Keratinocyte (primary cell): Measurements from ENCODE around the gene GFRA3. TPM values are rescaled to one million over a fixed set of nuclear protein-coding genes. Genes with fewer than 3 reads are reported as not detected.

Experiments used
- DNase-seq: peaks from one replicate; pipeline ENCODE4 v3.0.0-alpha.2; 2011; ENCODE audit warnings: low read depth, missing footprints, low spot score
- FAIRE-seq: peaks from 2 replicates; lab custom pipeline; 2011; peaks lifted over from hg19 to GRCh38; lab: Jason Lieb, UNC
- H2AFZ ChIP-seq: 2 replicates; pipeline ENCODE4 v1.6.0; 2012; ENCODE audit warnings: low read length, control low read depth, inconsistent platforms; ENCODE audit not compliant: control insufficient read depth
- H3K27ac ChIP-seq: 2 replicates; pipeline ENCODE4 v1.5.1; 2011; ENCODE audit warnings: low read length; ENCODE audit not compliant: control insufficient read depth, insufficient read depth
- H3K27me3 ChIP-seq: 3 replicates; pipeline ENCODE4 v1.6.0; 2011; ENCODE audit warnings: low read length; ENCODE audit not compliant: control insufficient read depth, insufficient read depth; ENCODE audit errors: extremely low read depth
- H3K36me3 ChIP-seq, 2 experiments: 2 replicates in 1 of 2; 3 replicates in 1 of 2; pipeline ENCODE4 v1.5.1; 2011; ENCODE audit warnings: low read length in 2 of 2, mild to moderate bottlenecking in 1 of 2; ENCODE audit not compliant: control insufficient read depth in 2 of 2, insufficient read depth in 2 of 2; ENCODE audit errors: extremely low read depth in 1 of 2
- H3K4me1 ChIP-seq: 3 replicates; pipeline ENCODE4 v1.5.1; 2011; ENCODE audit warnings: low read length; ENCODE audit not compliant: control insufficient read depth, insufficient read depth; ENCODE audit errors: extremely low read depth
- H3K4me2 ChIP-seq: 3 replicates; pipeline ENCODE4 v1.6.0; 2011; ENCODE audit warnings: low read depth, low read length; ENCODE audit not compliant: control insufficient read depth, insufficient read depth; ENCODE audit errors: extremely low read depth
- H3K4me3 ChIP-seq, 3 experiments: fragments of 200-600 bp in 1 of 3; sonication (generic) in 1 of 3; 2 replicates in 2 of 3; 3 replicates in 1 of 3; pipeline ENCODE4 v1.5.1; 2011 to 2016; ENCODE audit warnings: low read length in 3 of 3, mild to moderate bottlenecking in 3 of 3, control low read depth in 2 of 3, inconsistent platforms in 1 of 3, low read depth in 1 of 3, mixed read lengths in 1 of 3, mixed run types in 1 of 3, moderate library complexity in 1 of 3; ENCODE audit not compliant: control insufficient read depth in 2 of 3, insufficient read depth in 2 of 3; ENCODE audit errors: extremely low read depth in 1 of 3
- H3K79me2 ChIP-seq: 2 replicates; pipeline ENCODE4 v1.6.0; 2012; ENCODE audit warnings: low read length; ENCODE audit not compliant: control insufficient read depth, insufficient read depth
- H3K9ac ChIP-seq: 3 replicates; pipeline ENCODE4 v1.6.0; 2011; ENCODE audit warnings: low read length; ENCODE audit not compliant: control insufficient read depth, insufficient read depth; ENCODE audit errors: extremely low read depth
- H3K9me1 ChIP-seq: 3 replicates; pipeline ENCODE4 v1.6.0; 2011; ENCODE audit warnings: low read length; ENCODE audit not compliant: control insufficient read depth, insufficient read depth; ENCODE audit errors: extremely low read depth
- H3K9me3 ChIP-seq: 2 replicates; pipeline ENCODE4 v1.5.1; 2012; ENCODE audit warnings: low read depth, low read length; ENCODE audit not compliant: control insufficient read depth
- H4K20me1 ChIP-seq: 3 replicates; pipeline ENCODE4 v1.6.0; 2011; ENCODE audit warnings: low read length; ENCODE audit not compliant: control insufficient read depth, insufficient read depth; ENCODE audit errors: extremely low read depth
- CTCF ChIP-seq, 3 experiments: IDR thresholded peaks in 1 of 3; conservative IDR thresholded peaks in 1 of 3; optimal IDR thresholded peaks in 1 of 3; 2 replicates in 2 of 3; 3 replicates in 1 of 3; pipeline versions ENCODE3 to v1.5.1; 2011; ENCODE audit warnings: low read length in 3 of 3, mild to moderate bottlenecking in 3 of 3, moderate library complexity in 2 of 3, control low read depth in 1 of 3, inconsistent platforms in 1 of 3; ENCODE audit not compliant: insufficient read depth in 2 of 3; ENCODE audit errors: extremely low read depth in 1 of 3
- EZH2 ChIP-seq: IDR thresholded peaks from one replicate; pipeline ENCODE4 v1.6.1; 2012; ENCODE audit warnings: inconsistent platforms, mild to moderate bottlenecking, low read length, moderate library complexity
- dilution Hi-C: fragments of 300-500 bp; cut with MboI; formaldehyde crosslinking; loops from one replicate; pipeline ENCODE4 v1.7.0; 2020; ENCODE audit warnings: low sequenced_read_pairs; ENCODE audit not compliant: extremely low pct_ligation_motif_present
- polyA plus RNA-seq, 5 experiments: library from polyadenylated mRNA; depleted of rRNA in 3 of 5; stranded (reverse) in 3 of 5; stranded (forward) in 1 of 5; unstranded in 1 of 5; fragments of >200 nt; gene quantifications; 1 replicate in 1 of 5; 2 replicates in 3 of 5; 3 replicates in 1 of 5; pipeline versions ENCODE4 v1.2.1 to v1.2.3, GENCODE V29; 2011 to 2012; ENCODE audit warnings: missing spikeins in 2 of 5, low read depth in 1 of 5, low replicate concordance in 1 of 5

The GFRA3 gene
- polyA plus RNA-seq, 1 donor (not counting 4 experiments of a cell fraction or from before 2014, with no cell fraction given), result not detected

GRCh38 chr5:138230981-138231589, 43.3 kb downstream of the GFRA3 start:
- H2AFZ ChIP-seq, result no peak overlapping the region
- dilution Hi-C loops, result no loop called here
- no peaks in the 10 kb centered on the region for H3K79me2 ChIP-seq
- H3K9ac ChIP-seq, result no peak overlapping the region
- H3K36me3 ChIP-seq, result no peaks in the 10 kb centered on the region
- H3K27ac ChIP-seq, result no peak overlapping the region
- FAIRE-seq, result peak; percentile 29
- no peak overlapping the region for H3K4me3 ChIP-seq
- TF ChIP-seq CTCF (optimal IDR thresholded peaks at IDR 0.05 in 1 of 3, IDR thresholded peaks at IDR 0.05 in 1 of 3, conservative IDR thresholded peaks at IDR 0.05 in 1 of 3; ENCODE audit: extremely low read depth in 1 of 3, insufficient read depth in 2 of 3, low read length in 3 of 3) (no peak), EZH2 (no peak)
- DNase-seq, result no peak
- no peaks in the 10 kb centered on the region for H3K27me3 ChIP-seq
- peaks cover 10% of the 10 kb centered on the region for H3K4me1 ChIP-seq
- H3K9me1 ChIP-seq, result no peaks in the 10 kb centered on the region
- H4K20me1 ChIP-seq, result no peaks in the 10 kb centered on the region
- H3K4me2 ChIP-seq, result no peak overlapping the region
- no peaks in the 10 kb centered on the region for H3K9me3 ChIP-seq

- Histone ChIP-seq H3K9me3 (no peaks in the 10 kb centered on the region), H3K4me1 (peaks cover 10% of the 10 kb centered on the region), H3K4me2 (no peak overlapping the region), H3K27ac (no peak overlapping the region), H3K4me3 (no peak overlapping the region), H3K27me3 (no peaks in the 10 kb centered on the region), H2AFZ (no peak overlapping the region), H3K36me3 (no peaks in the 10 kb centered on the region), H3K9me1 (no peaks in the 10 kb centered on the region), H3K79me2 (no peaks in the 10 kb centered on the region), H3K9ac (no peak overlapping the region), H4K20me1 (no peaks in the 10 kb centered on the region)
- dilution Hi-C loops, result no loop called here
- DNase-seq (no peak), FAIRE-seq (no peak)
- no peak for TF ChIP-seq EZH2
Measured at GRCh38 chr5:138230261-138230660, 44.2 kb downstream of the GFRA3 start.

GRCh38 chr5:138229387-138229786, 45.0 kb downstream of the GFRA3 start:
- no peak overlapping the region for H3K9ac ChIP-seq
- dilution Hi-C loops, result no loop called here
- FAIRE-seq (no peak), DNase-seq (no peak)
- H3K4me3 ChIP-seq, result no peak overlapping the region
- no peaks in the 10 kb centered on the region for H3K9me1 ChIP-seq
- no peak overlapping the region for H3K4me2 ChIP-seq
- H3K4me1 ChIP-seq, result peaks cover 10% of the 10 kb centered on the region
- H2AFZ ChIP-seq, result no peak overlapping the region
- no peaks in the 10 kb centered on the region for H3K9me3 ChIP-seq
- no peaks in the 10 kb centered on the region for H3K79me2 ChIP-seq
- no peaks in the 10 kb centered on the region for H4K20me1 ChIP-seq
- no peaks in the 10 kb centered on the region for H3K36me3 ChIP-seq
- TF ChIP-seq EZH2, result no peak
- TF ChIP-seq CTCF (optimal IDR thresholded peaks at IDR 0.05 in 1 of 3, IDR thresholded peaks at IDR 0.05 in 1 of 3, conservative IDR thresholded peaks at IDR 0.05 in 1 of 3; ENCODE audit: extremely low read depth in 1 of 3, insufficient read depth in 2 of 3, low read length in 3 of 3), result no peak
- H3K27ac ChIP-seq, result no peak overlapping the region
- H3K27me3 ChIP-seq, result no peaks in the 10 kb centered on the region
